CD4-positive, alpha-beta T cell treated with Interleukin-15 for 1 hour (primary cell): ENCODE measurements around the gene ZNF280C.
"Not testable (repeated sequence)": the region's sequence is repeated elsewhere in the genome, so short reads cannot be mapped to it uniquely, and the experiment has no call there.

Source experiments
- DNase-seq: peaks from one replicate; pipeline ENCODE4 v3.0.0-alpha.2; 2020

The ZNF280C gene, protein sequence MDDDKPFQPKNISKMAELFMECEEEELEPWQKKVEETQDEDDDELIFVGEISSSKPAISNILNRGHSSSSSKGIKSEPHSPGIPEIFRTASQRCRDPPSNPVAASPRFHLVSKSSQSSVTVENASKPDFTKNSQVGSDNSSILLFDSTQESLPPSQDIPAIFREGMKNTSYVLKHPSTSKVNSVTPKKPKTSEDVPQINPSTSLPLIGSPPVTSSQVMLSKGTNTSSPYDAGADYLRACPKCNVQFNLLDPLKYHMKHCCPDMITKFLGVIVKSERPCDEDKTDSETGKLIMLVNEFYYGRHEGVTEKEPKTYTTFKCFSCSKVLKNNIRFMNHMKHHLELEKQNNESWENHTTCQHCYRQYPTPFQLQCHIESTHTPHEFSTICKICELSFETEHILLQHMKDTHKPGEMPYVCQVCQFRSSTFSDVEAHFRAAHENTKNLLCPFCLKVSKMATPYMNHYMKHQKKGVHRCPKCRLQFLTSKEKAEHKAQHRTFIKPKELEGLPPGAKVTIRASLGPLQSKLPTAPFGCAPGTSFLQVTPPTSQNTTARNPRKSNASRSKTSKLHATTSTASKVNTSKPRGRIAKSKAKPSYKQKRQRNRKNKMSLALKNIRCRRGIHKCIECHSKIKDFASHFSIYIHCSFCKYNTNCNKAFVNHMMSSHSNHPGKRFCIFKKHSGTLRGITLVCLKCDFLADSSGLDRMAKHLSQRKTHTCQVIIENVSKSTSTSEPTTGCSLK

DNA sequence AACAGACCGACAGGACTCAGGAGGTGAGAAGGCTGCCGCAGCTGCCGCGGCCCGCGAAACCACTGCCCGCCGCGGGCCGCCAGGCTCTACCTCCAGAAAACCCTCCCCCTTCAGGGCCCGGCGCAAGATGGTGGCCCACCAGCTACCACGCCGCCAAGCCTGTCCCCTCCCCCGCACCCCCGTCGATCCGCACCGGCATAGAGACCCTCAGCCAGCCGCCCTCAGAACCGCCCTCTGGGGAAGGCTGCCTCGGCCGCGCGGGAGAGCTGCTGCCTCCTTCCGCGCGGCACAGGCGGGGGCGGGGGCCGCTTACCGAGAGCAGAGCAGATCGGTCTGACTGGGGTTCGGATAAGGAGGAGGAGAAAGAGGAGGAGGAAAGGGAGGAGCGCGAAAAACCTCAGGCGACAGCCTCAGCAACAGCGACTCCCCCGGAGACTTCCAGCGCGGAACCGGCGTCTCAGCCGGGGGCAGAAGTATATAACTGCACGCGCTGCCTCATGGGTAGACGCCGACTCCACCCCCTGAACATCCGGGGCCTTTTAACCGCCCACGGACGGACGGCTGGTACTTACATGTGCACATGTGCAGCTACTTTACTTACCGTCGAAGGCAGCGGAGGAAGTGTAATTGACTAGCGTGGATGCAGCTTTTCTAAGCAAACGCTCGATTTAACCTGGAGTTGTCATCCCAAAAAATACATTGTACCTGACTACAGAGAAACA, at the start of gene ZNF280C:
Gene ZNF280C, minus strand, starts transcription at position 451 of the 722 bp plus-strand sequence. CDS start 8,450 bp downstream, outside the sequence.
- peak; percentile 93 for DNase-seq

DNA sequence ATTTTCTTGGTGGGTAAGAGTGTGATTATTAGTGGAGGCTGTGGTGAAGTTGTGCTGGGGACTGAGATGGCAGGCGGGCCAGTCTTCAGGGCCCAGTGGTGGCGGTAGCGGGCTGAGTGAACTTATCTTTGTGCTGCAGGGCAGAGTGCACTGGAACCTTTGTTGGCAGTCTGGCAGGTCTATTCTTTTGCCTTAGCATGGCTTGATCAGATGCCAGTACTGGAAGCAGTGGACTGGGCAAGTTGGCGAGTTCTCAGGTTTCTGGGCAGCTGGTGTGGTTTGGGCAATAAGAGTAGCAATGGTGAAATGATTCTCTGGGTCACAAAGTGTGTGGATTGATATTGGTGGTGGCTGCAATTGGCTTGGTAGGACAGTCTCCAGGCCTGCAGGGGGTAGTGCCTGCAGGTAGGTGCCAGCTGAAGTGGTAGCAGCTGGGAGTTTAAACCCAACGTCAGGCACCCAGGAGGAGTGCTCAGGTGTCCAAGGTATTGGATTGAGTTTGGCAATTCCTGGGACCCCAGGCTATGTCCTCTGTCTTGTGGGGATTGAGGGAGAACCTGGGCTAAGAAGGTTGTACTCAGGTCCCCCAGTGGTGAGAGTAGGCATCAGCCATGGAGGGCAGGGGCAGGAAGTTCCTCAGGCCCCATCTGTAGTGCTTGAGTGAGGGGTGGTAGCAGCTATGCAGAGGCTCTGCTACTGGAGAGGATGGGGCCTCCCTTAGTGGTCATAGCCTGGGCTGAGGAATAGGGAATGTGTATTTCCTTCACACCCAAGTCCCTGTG, 36.1 kb upstream of the ZNF280C start:
- DNase-seq, result no peak

DNA sequence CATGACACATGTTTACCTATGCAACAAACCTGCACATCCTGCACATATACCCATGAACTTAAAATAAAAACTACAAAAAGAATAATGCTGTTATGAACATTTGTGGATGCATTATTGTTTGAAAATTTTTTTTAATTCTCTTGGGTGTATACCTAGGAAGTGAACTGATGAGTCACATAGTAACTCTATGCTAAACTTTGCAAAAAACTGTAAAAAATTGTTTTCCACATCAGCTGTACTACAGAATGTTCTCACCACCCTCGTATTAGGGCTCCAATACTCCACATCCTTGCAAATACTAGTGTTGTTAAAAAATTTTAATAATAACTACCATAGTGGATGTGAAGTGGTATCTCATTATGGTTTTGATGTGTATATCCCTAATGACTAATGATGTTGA, 33.3 kb upstream of the ZNF280C start:
- no peak for DNase-seq

GRCh38 chrX:130301405-130301804, 32.7 kb upstream of the ZNF280C start:
- DNase-seq, result no peak

DNA sequence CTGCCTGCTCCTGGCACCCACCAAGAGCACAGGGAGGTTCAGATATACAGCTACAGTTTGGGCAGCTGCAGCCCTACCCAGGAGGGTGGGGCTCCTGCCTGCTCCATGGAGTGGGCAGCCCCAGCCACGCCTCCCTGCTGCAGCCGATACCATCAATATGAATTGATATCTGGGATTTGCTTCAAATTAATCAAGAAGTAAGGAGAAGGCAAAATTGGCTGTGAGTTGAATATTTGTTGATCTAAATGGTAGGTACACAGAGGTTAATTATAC, 31.2 kb upstream of the ZNF280C start:
- DNase-seq, result no peak

- DNase-seq, result no peak
Measured at GRCh38 chrX:130299279-130300009, 30.7 kb upstream of the ZNF280C start.

DNA sequence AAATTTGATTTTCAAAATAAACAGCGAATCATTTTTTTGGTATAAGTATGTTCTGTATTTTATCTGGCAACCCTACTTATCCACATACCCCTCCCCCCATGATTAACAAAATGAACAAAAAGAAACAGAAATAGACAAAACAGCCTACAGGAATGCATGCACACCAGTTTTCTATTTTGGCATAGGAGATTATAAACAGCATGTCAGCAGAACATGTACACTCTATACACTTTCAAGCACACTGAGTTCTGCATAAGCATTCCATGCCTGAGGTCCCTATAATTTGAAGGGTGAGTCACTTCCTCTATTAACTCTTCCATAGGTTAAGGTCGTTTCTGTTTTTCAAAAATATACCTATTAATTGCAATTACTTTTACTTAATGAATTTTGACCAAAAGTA, 28.0 kb upstream of the ZNF280C start:
- no peak for DNase-seq

DNA sequence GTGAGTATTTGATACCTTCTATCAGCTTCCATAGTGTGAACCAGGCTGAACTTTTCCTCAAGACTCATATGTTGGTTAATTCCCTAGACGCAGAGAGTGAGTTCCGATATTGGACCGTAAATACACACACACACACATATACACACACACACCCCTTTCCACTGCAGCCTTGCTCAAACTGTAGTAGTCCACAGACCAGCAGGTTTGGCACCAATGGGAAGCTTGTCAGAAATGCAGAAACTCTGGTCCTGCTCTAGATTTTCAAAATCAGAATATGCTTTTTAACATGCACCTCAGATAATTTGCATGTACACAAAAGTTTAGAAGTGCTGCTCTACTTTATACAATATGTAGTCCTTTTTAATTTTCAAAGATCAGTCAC, 27.6 kb upstream of the ZNF280C start:
- no peak for DNase-seq

- no peak for DNase-seq
Measured at GRCh38 chrX:130295519-130296296, 27.0 kb upstream of the ZNF280C start.

DNA sequence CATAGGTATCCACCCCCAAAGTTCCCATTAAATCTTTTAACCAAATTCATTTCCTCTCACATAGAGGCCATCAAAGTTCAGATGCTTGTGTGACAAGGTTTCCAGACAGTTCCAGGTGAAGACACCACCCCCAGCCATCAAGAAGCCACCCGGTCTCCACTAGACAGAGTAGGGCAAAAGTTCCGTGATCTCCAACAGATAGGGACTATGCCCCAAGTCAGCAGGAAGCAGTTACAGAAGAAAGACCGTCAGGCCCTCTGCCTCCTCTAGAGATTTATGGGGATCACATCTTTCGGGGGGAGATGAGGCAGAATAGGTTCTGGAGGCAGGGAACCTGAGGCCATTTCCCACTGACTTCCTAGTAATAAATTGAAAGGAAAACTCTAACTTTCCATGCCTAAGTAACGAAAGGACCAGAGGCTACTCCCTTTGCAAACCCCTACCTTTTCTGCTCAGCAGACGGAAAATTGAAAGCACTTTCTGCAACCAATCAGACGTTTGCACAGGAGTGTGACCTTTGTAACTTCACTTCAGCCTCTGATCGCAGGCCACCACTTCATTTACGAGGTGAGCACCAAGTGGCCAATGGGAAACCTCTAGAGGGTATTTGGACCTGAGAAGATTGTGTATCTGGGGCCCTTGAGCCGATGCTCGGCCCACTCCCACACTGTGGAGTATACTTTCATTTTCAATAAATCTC, 18.5 kb upstream of the ZNF280C start:
- DNase-seq, result no peak

GRCh38 chrX:130285710-130286109, 17.0 kb upstream of the ZNF280C start:
- DNase-seq, result no peak

- no peak for DNase-seq
Measured at GRCh38 chrX:130285069-130285620, 16.4 kb upstream of the ZNF280C start.

GRCh38 chrX:130282151-130282550, 13.5 kb upstream of the ZNF280C start:
- no peak for DNase-seq

GRCh38 chrX:130280901-130281300, 12.2 kb upstream of the ZNF280C start:
- DNase-seq, result no peak

GRCh38 chrX:130272253-130272652, 3.6 kb upstream of the ZNF280C start:
- DNase-seq, result not testable (repeated sequence)

DNA sequence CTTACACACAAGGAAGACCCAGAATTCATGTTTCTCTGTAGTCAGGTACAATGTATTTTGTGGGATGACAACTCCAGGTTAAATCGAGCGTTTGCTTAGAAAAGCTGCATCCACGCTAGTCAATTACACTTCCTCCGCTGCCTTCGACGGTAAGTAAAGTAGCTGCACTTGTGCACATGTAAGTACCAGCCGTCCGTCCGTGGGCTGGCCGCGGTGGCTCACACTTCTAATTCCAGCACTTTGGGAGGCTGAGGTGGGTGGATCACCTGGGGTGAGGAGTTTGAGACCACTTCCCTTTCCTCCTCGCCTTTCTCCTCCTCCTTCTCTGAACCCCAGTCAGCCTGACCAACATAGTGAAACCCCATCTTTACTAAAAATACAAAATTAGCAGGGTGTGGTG, 692 bp upstream of the ZNF280C start:
- not testable (repeated sequence) for DNase-seq

GRCh38 chrX:130267956-130268448, 697 bp downstream of the ZNF280C start:
- no peak for DNase-seq

DNA sequence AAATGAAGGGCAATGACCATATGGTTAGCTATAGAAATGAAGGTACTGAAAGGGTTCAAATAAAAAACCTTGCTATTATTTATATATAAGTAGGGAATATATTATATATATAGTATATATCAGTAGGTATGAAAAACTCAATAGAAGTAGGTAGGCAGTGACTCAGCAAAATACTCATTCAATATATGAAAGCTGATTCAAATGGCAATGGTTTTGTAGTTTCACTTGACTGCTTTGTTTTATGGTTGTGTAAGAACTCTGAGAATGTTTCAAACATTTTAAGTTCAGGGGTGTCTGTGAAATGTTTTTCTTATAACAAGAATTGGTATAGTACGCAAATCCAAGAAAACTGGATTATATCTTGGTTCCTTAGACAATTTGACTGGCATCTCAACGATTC, 4.1 kb downstream of the ZNF280C start:
- no peak for DNase-seq

DNA sequence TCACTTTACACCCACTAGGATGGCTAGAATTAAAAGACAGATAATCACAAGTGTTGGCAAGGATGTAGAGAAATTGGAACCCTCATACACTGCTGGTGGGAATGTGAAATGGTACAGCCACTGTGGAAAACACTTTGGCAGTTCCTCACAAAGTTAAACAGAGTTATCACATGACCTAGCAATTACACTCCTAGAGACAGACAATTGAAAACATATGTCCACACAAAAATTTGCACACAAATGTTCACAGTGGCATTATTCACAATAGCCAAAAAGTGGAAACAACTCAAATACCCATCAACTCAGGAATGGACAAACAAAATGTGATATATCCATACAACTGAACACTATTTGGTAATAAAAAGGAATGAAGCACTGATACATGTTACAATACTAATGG, 5.7 kb downstream of the ZNF280C start:
- no peak for DNase-seq

DNA sequence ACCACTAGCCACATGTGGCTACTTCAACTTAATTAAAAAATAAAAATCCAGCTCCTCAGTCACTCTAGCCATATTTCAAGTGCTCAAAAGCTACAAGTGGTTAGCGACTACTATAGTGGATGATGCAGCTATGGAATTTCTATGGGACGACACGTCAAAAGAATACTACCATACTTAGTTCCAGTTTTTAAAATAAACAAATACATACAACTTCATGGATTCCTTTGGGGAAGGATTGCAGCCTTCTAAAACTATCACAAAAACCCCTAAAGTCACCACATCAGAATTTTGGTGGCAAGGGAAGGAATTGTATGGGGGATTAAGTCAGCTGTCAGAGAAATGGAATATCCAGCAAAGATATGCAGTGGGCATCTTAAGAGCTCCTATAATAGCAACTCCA, 6.5 kb downstream of the ZNF280C start:
- no peak for DNase-seq
